HepG2 (cell line): ENCODE measurements around the gene WDR18. TPM values are rescaled to one million over a fixed set of nuclear protein-coding genes. Genes with fewer than 3 reads are reported as not detected.

Source experiments
- ATAC-seq: fragments of 200-7000 bp; cut with Tn5 transposase; 3 replicates; pipeline ENCODE4 v1.9.1; 2020; ENCODE audit warnings: mild to moderate bottlenecking, moderate library complexity
- BruUV-seq: library from RNA; stranded (reverse); fragments of 400-500 nt; replicated peaks from 2 replicates; lab custom pipeline; 2021; lab: Mats Ljungman, UMichigan
- CTCF ChIA-PET: fragments of 300-600 bp; formaldehyde crosslinking; extraction: SDS; loops from one replicate; lab custom pipeline; 2021; ENCODE audit warnings: low total read pairs, inconsistent platforms, low intra/inter-chr PET ratio; lab: Yijun Ruan, JAX
- POLR2A ChIA-PET: fragments of 350-600 bp; sonication (Branson Sonifier 250); formaldehyde crosslinking; loops from one replicate; lab custom pipeline; 2020; ENCODE audit warnings: antibody characterized with exemption, inconsistent platforms; lab: Yijun Ruan, JAX
- DNase-seq: peaks from one replicate; pipeline ENCODE4 v3.0.0-alpha.2; 2015; ENCODE audit warnings: low spot score
- FAIRE-seq: peaks from 3 replicates; lab custom pipeline; 2011; peaks lifted over from hg19 to GRCh38; lab: Jason Lieb, UNC
- H2AFZ ChIP-seq: one replicate; pipeline ENCODE4 v1.6.1; 2011; ENCODE audit warnings: low read length, inconsistent platforms
- H3K27ac ChIP-seq: fragments of 300-600 bp; 3 replicates; pipeline ENCODE4 v1.8.0; 2011; ENCODE audit warnings: mixed run types, mild to moderate bottlenecking, mixed read lengths, low read length, inconsistent platforms; ENCODE audit not compliant: insufficient read depth; ENCODE audit errors: extremely low read length
- H3K27me3 ChIP-seq, 2 experiments: fragments of 200-600 bp in 1 of 2; 2 replicates in 1 of 2; 3 replicates in 1 of 2; pipeline versions ENCODE4 v1.6.0 to v1.8.0; 2011; ENCODE audit warnings: low read length in 2 of 2, mild to moderate bottlenecking in 2 of 2, moderate library complexity in 2 of 2, inconsistent platforms in 1 of 2; ENCODE audit not compliant: insufficient read depth in 2 of 2, control insufficient read depth in 1 of 2
- H3K36me3 ChIP-seq, 2 experiments: fragments of 200-600 bp in 1 of 2; replicated peaks in 1 of 2; 2 replicates in 1 of 2; 3 replicates in 1 of 2; pipeline versions ENCODE4 v1.5.1 to v1.8.0; 2011; ENCODE audit warnings: low read length in 2 of 2, inconsistent platforms in 1 of 2; ENCODE audit not compliant: insufficient read depth in 2 of 2, control insufficient read depth in 1 of 2
- H3K4me1 ChIP-seq: 2 replicates; pipeline ENCODE4 v1.5.1; 2012; ENCODE audit warnings: low read length, inconsistent platforms; ENCODE audit not compliant: insufficient read depth
- H3K4me2 ChIP-seq: 2 replicates; pipeline ENCODE4 v1.6.0; 2011; ENCODE audit warnings: low read depth, low read length, inconsistent platforms
- H3K4me3 ChIP-seq, 3 experiments: fragments of 200-600 bp in 1 of 3; sonication (generic), shearing (Covaris generic) in 1 of 3; replicated peaks in 1 of 3; 2 replicates each; pipeline ENCODE4 v1.5.1; 2011 to 2016; ENCODE audit warnings: low read length in 3 of 3, inconsistent platforms in 2 of 3, low read depth in 2 of 3, mild to moderate bottlenecking in 2 of 3, control low read depth in 1 of 3, mixed read lengths in 1 of 3; ENCODE audit not compliant: insufficient read depth in 1 of 3
- H3K79me2 ChIP-seq: one replicate; pipeline ENCODE4 v1.6.1; 2011; ENCODE audit warnings: low read length, inconsistent platforms; ENCODE audit not compliant: insufficient read depth
- H3K9ac ChIP-seq: 2 replicates; pipeline ENCODE4 v1.6.0; 2011; ENCODE audit warnings: mild to moderate bottlenecking, low read depth, low read length, inconsistent platforms; ENCODE audit not compliant: insufficient read depth
- H3K9me3 ChIP-seq: 2 replicates; pipeline ENCODE4 v1.5.1; 2012; ENCODE audit warnings: mild to moderate bottlenecking, low read length
- H4K20me1 ChIP-seq: 2 replicates; pipeline ENCODE4 v1.6.0; 2011; ENCODE audit warnings: inconsistent platforms, mild to moderate bottlenecking, low read length, moderate library complexity; ENCODE audit not compliant: insufficient read depth
- BCL3 ChIP-seq: sonication (generic); formaldehyde crosslinking; IDR thresholded peaks from 2 replicates; pipeline ENCODE4 v1.5.1; 2020; ENCODE audit warnings: mild to moderate bottlenecking, missing genetic modification reagents, moderate library complexity
- CTCF ChIP-seq: sonication (generic); formaldehyde crosslinking; IDR thresholded peaks from 2 replicates; pipeline ENCODE4 v1.5.0; 2020; ENCODE audit warnings: mild to moderate bottlenecking, missing genetic modification reagents, moderate library complexity
- ETV5 ChIP-seq: IDR thresholded peaks from 2 replicates; pipeline ENCODE4 v1.6.1; 2018; ENCODE audit warnings: missing biosample characterization, missing genetic modification reagents, inconsistent platforms, borderline replicate concordance
- HDAC2 ChIP-seq: sonication (generic); formaldehyde crosslinking; IDR thresholded peaks from 2 replicates; pipeline ENCODE4 v1.4.0; 2020; ENCODE audit warnings: missing genetic modification reagents
- MED1 ChIP-seq: sonication (generic); formaldehyde crosslinking; IDR thresholded peaks from 2 replicates; pipeline ENCODE4 v1.4.0; 2020; ENCODE audit warnings: missing genetic modification reagents
- NR2C2 ChIP-seq: sonication (generic); formaldehyde crosslinking; IDR thresholded peaks from 2 replicates; pipeline ENCODE4 v1.4.0; 2020; ENCODE audit warnings: missing genetic modification reagents, mild to moderate bottlenecking, moderate library complexity, borderline replicate concordance
- NR2F6 ChIP-seq, 2 experiments: IDR thresholded peaks; 2 replicates each; pipeline ENCODE4 v1.6.1; 2016; ENCODE audit warnings: antibody characterized with exemption in 1 of 2, mild to moderate bottlenecking in 1 of 2
- PATZ1 ChIP-seq: sonication (generic); formaldehyde crosslinking; IDR thresholded peaks from 2 replicates; pipeline ENCODE4 v1.4.0; 2020; ENCODE audit warnings: missing genetic modification reagents
- RARG ChIP-seq: sonication (generic); formaldehyde crosslinking; IDR thresholded peaks from 2 replicates; pipeline ENCODE4 v1.4.0; 2020; ENCODE audit warnings: low read depth, mild to moderate bottlenecking, missing genetic modification reagents
- ZNF121 ChIP-seq: sonication (generic); formaldehyde crosslinking; IDR thresholded peaks from 2 replicates; pipeline ENCODE4 v1.5.0; 2020; ENCODE audit warnings: mild to moderate bottlenecking, missing genetic modification reagents
- ZNF513 ChIP-seq: sonication (generic); formaldehyde crosslinking; conservative IDR thresholded peaks from 2 replicates; pipeline ENCODE4 v1.5.0; 2020; ENCODE audit warnings: missing genetic modification reagents
- ZNF691 ChIP-seq: sonication (generic); formaldehyde crosslinking; IDR thresholded peaks from 2 replicates; pipeline ENCODE4 v1.4.0; 2020; ENCODE audit warnings: missing genetic modification reagents, low read depth, mild to moderate bottlenecking, borderline replicate concordance
- ZNF773 ChIP-seq: sonication (generic); formaldehyde crosslinking; IDR thresholded peaks from 2 replicates; pipeline ENCODE4 v1.4.0; 2020; ENCODE audit warnings: missing genetic modification reagents, borderline replicate concordance
- WGBS: methylation state at CpG from one replicate; pipeline ENCODE4 v1.1.6; 2017; ENCODE audit warnings: low lambda C conversion rate; 5-methylcytosine and 5-hydroxymethylcytosine counted together
- in situ Hi-C: cut with HindIII; loops from 2 replicates; pipeline ENCODE4 v1.10.0; 2017; ENCODE audit warnings: low pct_unique_long_range_greater_than_20kb; ENCODE audit not compliant: extremely low pct_ligation_motif_present
- intact Hi-C: fragments of 100-400 bp; cut with micrococcal nuclease; formaldehyde crosslinking; loops from one replicate; pipeline ENCODE4 v1.10.0; 2022; ENCODE audit not compliant: unreplicated experiment
- polyA plus RNA-seq, 8 experiments: library from polyadenylated mRNA; depleted of rRNA in 3 of 8; stranded (reverse) in 7 of 8; unstranded in 1 of 8; fragments of >200 nt; fragmentation: Illumina TruSeq in 4 of 8; extraction: Trizol in 4 of 8; gene quantifications; 2 replicates each; pipeline versions ENCODE4 v1.2.1 to v1.2.3, GENCODE V29; 2011 to 2016; ENCODE audit warnings: low read depth in 4 of 8, missing spikeins in 1 of 8, mixed read lengths in 1 of 8; ENCODE audit not compliant: insufficient read depth in 1 of 8
- total RNA-seq, 5 experiments: library from RNA; depleted of rRNA; stranded (reverse); fragments of >200 nt; fragmentation: Illumina TruSeq; extraction: Trizol; gene quantifications; 2 replicates each; pipeline ENCODE4 v1.2.3, GENCODE V29; 2016; ENCODE audit warnings: low read depth in 1 of 5

Gene WDR18
- total and polyA plus RNA-seq, 2 of the 13 experiments (the other 11 are each of a cell fraction or from before 2014, with no cell fraction given), result 36.4 to 47.6 TPM

GRCh38 chr19:960020-960419, 24.1 kb upstream of the WDR18 start:
- H3K4me2 ChIP-seq, result peak overlapping the region; percentile 68
- peak overlapping the region; percentile 74 for H3K27ac ChIP-seq
- H3K4me3 ChIP-seq, result peak overlapping the region in 1 of 3 experiments; percentile 52; a peak in 1 of 6 replicates
- in situ Hi-C loops (loop anchor here (5.0 kb wide), 1 partner anchor 33 kb away; the partner anchor contains the start of gene ARID3A), intact Hi-C loops (no loop called here)
- DNase-seq (peak; percentile 77), ATAC-seq (peak; percentile 41), FAIRE-seq (no peak)
- peaks cover 77% of the 10 kb centered on the region for H3K4me1 ChIP-seq
- CTCF ChIA-PET, result no interaction called here
- no peaks in the 10 kb centered on the region for H3K9me3 ChIP-seq
- WGBS, result 44% methylated on average over 4 of the region's 12 CpGs
- peak overlapping the region; percentile 55 for H3K9ac ChIP-seq
- H3K27me3 ChIP-seq, result no peaks in the 10 kb centered on the region
- no peak overlapping the region for H2AFZ ChIP-seq
- H3K79me2 ChIP-seq, result peaks cover 58% of the 10 kb centered on the region
- H4K20me1 ChIP-seq, result no peaks in the 10 kb centered on the region
- peaks cover 23 to 51% of the 10 kb centered on the region in 2 experiments; a peak in 4 of 5 replicates for H3K36me3 ChIP-seq
- no TSS peak for BruUV-seq
- POLR2A ChIA-PET, result interaction anchor here (0.7 to 4.6 kb wide), 7 partner anchors 11 to 36 kb away, joined by 3 to 35 read pairs (median 4); partner anchors contain the start of gene WDR18
- TF ChIP-seq PATZ1 (peak; percentile 85), MED1 (CRISPR knock-in tag) (peak; percentile 55; the same call in 1 of the 2 replicates), ETV5 (peak; percentile 32; the same call in 1 of the 2 replicates), ZNF121 (CRISPR knock-in tag) (0 out of 2 replicates have a peak, but pooled peaks have one; percentile 10), ZNF691 (CRISPR knock-in tag) (no peak), HDAC2 (peak; percentile 17; the same call in 1 of the 2 replicates), ZNF773 (no peak), RARG (CRISPR knock-in tag) (no peak), NR2F6 (IDR thresholded peaks at IDR 0.05) (no peak), NR2F6 (CRISPR knock-in tag; IDR thresholded peaks at IDR 0.05) (peak; percentile 30; the same call in 1 of the 2 replicates), CTCF (peak; percentile 75), BCL3 (CRISPR knock-in tag) (no peak), ZNF513 (CRISPR knock-in tag) (no peak), NR2C2 (CRISPR knock-in tag) (0 out of 2 replicates have a peak, but pooled peaks have one; percentile 29)
